NCI-H524 treated with DMSO at 0.1 percent for 48 hours (cell line): ENCODE measurements around the gene SEC24A.
"Not testable (repeated sequence)": the region's sequence is repeated elsewhere in the genome, so short reads cannot be mapped to it uniquely, and the experiment has no call there.

Source experiments
- DNase-seq: peaks from one replicate; lab custom pipeline; 2025; lab: John Stamatoyannopoulos, UW

SEC24A gene

DNA sequence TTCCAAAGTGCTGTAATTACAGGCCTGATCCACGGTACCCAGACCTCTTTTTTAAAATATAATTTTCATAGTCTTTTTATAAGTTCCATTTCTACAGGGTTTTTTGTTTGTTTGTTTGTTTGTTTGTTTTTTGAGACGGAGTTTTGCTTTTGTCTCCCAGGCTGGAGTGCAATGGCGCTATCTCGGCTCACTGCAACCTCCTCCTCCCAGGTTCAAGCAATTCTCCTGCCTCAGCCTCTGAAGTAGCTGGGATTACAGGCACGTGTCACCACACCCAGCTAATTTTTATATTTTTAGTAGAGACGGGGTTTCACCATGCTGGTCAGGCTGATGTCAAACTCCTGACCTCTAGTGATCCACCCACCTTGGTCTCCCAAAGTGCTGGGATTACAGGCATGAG lies 2.1 kb downstream of the SEC24A start:
- not testable (repeated sequence) for DNase-seq

DNA sequence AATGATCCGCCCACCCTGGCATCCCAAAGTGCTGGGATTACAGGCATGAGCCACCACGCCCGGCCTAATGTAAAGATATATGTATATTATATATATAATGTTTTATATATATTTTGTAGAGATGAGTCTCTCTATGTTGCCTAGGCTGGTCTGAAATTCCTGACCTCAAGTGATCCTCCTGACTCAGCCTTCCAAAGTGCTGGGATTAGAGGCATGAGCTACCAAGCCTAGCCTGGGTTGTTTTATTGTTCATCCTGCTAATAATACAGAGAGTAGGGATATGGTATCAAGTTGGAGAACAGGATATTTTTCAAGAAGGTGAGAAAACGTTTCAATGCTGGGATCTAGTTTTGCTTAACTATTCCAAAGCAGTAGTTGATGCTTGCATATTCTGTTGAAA lies 2.9 kb downstream of the SEC24A start:
- DNase-seq: no peak

- DNase-seq: no peak
Observed at GRCh38 chr5:134656690-134657089, 8.1 kb downstream of the SEC24A start.

DNA sequence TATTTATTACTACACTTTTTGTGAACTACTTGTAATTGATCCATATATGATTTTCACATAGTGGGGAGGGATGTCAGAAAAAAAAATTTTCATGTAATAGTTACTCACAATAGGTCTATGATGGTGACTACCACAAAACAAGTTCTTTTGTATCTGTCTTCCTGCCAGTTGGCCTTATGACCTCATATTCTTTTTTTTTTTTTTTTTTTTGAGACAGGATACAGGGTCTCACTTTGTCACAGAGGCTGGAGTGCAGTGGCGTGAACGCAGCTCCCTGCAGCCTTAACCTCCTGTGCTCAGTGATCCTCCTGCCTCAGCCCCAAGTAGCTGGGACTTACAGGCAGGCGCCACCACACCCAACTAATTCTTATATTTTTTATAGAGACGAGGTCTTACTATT lies 10.9 kb downstream of the SEC24A start:
- no peak for DNase-seq

DNA sequence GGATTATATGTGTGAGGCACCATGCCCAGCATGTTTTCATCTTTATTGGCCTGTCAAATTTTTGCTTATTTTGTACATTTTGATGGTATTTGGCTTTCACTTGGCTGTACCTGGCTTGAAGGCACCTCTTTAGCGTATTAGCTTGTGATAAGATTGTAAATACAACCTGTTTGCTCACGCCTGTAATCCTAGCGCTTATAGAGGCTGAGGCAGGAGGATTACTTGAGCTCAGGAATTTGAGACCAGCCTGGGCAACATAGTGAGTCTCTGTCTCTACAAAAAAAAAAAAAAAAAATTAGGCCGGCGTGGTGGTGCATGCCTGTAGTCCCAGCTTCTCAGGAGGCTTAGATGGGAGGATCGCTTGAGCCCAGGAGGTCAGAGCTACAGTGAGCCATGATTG lies 11.3 kb downstream of the SEC24A start:
- no peak for DNase-seq

DNA sequence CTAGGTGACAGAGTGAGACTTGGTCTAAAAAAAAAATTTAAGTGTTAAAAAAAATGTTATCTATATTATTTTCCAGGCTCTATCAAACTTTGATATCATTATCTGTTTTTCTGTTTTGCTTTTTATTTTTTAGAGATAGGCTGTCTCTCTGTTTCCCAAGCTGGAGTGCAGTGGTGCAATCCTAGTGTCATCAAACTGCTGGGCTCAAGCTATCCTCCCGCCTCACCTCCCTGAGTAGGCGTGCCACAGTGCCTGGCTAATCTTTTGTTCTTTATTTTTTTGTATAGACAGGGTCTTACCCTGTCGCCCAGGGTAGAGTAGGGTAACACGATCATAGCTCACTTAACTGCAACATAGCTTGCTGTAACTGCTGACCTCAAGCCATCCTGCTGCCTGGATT lies 14.4 kb downstream of the SEC24A start:
- DNase-seq: no peak

DNA sequence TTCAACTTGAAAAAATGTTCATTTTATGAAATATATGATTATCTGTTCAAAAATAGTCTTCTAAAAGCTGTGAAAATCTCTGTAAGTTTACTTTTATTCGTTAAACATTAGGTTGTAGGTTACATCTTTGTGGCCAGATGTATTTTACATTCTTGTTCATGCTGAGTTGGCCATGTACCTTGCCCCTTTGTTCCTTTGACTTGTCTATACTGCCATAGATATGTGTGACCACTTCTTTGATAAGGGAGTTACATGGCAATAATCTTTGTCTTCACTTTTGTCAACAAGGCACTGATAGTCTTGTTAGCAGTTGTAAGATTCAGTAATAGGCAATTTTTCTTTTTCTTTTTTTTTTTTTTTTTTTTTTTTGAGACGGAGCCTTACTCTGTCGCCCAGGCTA lies 15.9 kb downstream of the SEC24A start:
- no peak for DNase-seq

GRCh38 chr5:134673546-134673945 lies 25.0 kb downstream of the SEC24A start:
- DNase-seq: not testable (repeated sequence)

DNA sequence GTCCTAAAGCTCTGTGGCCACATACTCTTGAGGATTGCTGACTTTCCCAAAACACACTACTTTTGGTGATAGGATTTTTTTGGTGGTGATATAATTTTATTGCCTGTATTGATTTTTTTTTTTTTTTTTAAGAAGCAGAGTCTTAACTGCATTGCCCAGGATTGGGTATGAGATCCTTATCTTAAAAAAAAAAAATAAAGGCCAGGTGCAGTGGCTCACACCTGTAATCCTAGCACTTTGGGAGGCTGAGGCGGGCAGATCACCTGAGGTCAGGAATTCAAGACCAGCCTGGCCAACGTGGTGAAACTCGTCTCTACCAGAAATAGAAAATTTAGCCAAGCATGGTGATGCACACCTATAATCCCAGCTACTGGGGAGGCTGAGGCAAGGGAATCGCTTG lies 28.8 kb downstream of the SEC24A start:
- DNase-seq: not testable (repeated sequence)

GRCh38 chr5:134690144-134690543 lies 41.6 kb downstream of the SEC24A start:
- not testable (repeated sequence) for DNase-seq

DNA sequence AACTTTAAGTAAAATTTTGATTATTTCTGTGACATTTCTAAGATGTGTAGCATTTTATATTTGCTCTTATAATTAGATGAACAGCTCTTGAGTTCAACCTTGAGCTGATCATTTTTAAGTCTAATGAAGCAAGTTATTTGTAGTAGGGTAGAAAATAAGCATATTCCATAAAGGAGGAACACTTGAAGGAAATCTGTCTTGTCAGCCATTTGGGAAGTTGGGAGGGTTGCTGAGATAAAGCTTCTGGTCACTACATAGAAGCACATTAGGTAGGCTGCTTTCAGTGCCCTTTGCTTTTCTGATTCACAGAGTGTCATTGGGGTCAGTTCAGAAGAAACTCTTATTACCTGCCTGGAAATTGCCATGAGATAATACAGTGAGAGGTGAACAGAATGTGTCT lies 44.1 kb downstream of the SEC24A start:
- no peak for DNase-seq

- no peak for DNase-seq
Observed at GRCh38 chr5:134708301-134708700, 59.7 kb downstream of the SEC24A start.

- no peak for DNase-seq
Observed at GRCh38 chr5:134714120-134714519, 65.5 kb downstream of the SEC24A start.

DNA sequence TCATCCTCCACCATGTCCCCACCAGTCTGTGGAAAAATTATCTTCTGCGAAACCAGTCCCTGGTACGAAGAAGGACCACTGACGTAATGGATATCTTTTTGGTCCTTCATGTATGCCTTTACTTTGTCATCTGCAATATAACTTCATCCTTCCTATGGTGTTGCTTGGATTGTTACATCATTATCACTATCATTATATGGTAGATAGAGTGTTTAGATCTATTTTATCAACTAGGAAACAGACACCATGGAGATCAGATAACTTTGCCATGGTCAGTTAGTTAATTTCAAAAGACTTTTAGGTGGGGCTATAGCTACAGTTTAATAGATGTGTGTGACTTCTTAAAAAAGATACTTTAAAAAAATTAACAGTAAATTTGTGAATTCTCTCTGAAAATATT lies 66.0 kb downstream of the SEC24A start:
- no peak for DNase-seq

DNA sequence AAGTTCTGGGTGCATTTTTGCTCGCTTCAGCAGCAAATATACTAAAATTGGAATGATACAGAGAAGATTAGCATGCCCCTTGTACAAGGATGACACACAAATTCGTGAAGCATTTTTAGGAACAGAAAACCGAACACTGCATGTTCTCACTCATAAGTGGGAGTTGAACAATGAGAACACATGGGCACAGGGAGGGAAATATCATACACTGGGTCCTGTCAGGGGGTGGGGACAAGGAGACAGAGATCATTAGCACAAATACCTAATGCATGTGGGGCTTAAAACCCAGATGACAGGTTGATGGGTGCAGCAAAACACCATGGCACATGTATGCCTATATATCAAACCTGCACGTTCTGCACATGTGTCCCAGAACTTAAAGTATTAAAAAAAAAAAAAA lies 66.9 kb downstream of the SEC24A start:
- DNase-seq: not testable (repeated sequence)

GRCh38 chr5:134724872-134725271 lies 76.3 kb downstream of the SEC24A start:
- no peak for DNase-seq

GRCh38 chr5:134732819-134733218 lies 84.2 kb downstream of the SEC24A start:
- DNase-seq: no peak

- DNase-seq: no peak
Observed at GRCh38 chr5:134735243-134735642, 86.7 kb downstream of the SEC24A start.

DNA sequence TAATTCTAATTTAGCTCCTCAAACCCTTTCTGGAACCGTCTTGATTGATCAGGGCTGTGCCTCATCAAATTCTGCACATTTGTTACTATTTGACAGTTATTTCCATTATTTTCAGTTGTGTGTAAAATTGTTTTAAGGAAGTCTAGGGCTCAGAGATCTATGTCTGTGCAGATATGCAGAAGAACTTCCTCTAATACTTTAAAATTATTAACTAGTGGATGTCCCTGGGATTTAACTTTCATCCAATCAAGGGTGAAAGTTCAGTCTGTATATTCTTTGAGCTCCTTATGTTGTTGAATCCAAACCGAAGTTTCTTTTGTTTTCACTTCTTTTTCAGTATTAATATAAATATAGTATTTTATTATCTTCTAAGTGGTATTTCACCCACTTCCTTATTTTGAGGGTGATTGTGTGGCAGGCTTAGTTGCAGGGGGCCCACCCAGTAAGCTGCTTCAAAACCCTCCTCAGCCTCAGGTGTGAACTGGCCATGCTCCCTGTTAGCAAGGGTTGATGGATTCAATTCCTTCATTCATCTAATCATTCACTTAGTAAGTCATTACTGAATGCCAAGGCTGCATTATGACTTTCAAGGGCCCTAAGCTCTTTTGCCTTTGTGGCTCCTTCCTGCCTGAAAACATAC lies 87.7 kb downstream of the SEC24A start:
- no peak for DNase-seq

- peak; percentile 76 for DNase-seq
Observed at GRCh38 chr5:134738133-134738962, 89.8 kb downstream of the SEC24A start, which contains the start of gene CAMLG. Gene CAMLG, plus strand, starts transcription at chr5:134738548. Its CDS starts 73 bp downstream, at chr5:134738621.

DNA sequence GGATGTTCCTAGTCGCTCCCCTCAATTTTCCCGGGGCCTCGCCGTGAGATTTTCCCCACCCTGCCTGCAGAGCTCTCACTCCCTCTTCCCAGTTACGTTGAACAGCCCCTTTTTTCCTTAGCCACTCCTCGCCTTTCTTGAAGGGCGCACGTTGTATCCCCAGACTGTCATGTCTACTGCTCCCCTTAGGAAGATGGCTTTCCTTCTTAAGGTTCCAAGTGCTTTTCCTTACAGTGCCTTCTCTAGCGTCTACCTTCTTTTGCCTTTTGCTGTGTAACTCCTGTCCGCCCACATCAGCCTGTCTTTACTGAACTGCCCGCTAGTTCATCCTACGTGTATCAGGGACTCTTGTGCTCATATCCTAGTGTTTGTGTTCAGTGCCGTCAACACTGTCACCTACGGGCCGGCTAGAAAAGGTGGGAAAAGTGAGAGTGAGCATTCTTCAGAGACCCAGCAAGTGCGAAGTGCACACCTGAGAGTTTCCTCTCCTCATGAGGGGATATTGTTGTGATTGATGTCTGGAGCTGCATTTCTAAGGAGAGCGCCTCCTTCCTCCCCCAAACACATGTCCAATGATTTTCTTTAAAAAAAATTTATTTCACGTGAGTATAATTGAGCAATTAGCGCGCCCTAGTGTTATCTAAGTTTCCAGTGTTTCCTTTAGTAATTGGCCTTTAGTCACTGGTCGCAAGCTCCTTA lies 90.5 kb downstream of the SEC24A start:
- peak; percentile 24 for DNase-seq

DNA sequence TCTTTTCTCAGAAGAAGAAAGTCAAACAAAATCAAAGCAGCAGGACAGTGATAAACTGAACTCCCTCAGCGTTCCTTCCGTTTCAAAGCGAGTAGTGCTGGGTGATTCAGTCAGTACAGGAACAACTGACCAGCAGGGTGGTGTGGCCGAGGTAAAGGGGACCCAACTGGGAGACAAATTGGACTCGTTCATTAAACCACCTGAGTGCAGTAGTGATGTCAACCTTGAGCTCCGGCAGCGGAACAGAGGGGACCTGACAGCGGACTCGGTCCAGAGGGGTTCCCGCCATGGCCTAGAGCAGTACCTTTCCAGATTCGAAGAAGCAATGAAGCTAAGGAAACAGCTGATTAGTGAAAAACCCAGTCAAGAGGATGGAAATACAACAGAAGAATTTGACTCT lies 92.5 kb downstream of the SEC24A start:
- no peak for DNase-seq

DNA sequence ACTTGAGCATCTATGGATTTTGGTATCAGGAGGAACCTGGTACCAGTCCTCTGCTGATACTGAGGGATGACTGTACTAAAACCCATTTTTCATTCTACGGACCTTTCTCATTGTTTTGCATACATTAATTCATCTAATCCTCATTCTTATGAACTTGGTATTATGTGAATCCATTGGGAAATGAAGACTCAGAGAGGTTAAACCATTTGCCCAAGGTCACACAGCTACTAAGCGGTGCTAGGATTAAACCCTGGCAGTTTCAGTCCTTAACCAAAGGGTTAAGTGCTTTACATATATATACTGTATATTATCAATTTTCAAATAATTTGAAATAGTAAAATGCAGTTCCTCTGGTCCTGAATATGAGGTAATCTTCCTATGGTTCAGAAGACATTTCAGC lies 93.5 kb downstream of the SEC24A start:
- no peak for DNase-seq
